ENCODE results near the gene DNAI1.
A peak's percentile ranks its signal among the peaks of the same experiment; 100 is the strongest.

DNA sequence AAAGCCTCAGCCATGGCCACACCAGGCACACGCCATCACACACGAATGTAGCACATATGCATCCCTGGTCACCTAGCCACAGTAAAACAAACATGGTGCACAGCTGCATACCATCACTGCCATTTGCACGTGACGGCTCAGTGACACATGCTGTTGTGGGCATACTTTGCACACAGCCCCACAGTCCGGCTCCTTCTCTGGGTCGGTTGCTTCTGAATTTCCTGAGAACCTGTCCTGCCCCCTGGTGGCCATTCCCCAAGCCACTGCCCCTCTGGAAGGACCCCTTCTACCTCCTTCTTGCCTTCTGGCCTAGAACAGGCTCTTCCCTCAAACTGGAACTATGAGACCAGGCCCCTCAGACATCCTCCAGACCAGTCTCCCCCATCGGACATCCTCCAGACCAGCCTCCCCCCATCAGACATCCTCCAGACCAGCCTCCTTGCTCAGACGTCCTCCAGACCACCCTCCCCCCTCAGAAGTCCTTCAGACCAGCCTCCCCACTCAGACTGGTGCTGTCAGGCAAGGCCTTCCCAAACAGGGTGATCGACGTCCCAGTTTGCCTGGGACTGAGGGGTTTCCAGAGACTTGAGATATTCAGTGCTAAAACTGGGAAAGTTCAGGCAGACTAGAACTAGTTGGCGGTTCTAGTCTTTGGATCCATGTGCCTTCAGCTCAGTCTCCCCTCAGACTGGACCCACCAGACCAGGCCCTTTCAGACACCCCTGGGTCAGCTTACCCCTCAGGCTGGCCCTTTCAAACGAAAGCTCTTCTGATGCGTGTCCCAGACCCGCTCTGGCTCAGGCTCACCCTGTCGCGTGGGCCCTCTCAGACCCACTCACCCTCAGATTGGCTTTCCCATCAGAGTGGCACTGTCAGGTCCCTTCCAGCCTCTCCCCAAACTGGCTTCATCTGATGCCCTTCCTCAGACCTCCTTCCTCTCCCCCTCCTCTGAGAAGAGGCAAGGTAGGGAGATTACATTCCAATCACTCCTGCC lies 88.5 kb downstream of the DNAI1 start:
- TF ChIP-seq, protein P1, sequence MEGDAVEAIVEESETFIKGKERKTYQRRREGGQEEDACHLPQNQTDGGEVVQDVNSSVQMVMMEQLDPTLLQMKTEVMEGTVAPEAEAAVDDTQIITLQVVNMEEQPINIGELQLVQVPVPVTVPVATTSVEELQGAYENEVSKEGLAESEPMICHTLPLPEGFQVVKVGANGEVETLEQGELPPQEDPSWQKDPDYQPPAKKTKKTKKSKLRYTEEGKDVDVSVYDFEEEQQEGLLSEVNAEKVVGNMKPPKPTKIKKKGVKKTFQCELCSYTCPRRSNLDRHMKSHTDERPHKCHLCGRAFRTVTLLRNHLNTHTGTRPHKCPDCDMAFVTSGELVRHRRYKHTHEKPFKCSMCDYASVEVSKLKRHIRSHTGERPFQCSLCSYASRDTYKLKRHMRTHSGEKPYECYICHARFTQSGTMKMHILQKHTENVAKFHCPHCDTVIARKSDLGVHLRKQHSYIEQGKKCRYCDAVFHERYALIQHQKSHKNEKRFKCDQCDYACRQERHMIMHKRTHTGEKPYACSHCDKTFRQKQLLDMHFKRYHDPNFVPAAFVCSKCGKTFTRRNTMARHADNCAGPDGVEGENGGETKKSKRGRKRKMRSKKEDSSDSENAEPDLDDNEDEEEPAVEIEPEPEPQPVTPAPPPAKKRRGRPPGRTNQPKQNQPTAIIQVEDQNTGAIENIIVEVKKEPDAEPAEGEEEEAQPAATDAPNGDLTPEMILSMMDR (IDR thresholded peaks at IDR 0.05; ENCODE audit: low read length), result peak; percentile 62
- TF ChIP-seq EZH2 (IDR thresholded peaks at IDR 0.05; ENCODE audit: borderline replicate concordance, low read length), result no peak

Data from OCI-LY1 (cell line).